DOHH2 (cell line): ENCODE measurements around the gene CTRB1.
"Not testable (repeated sequence)": the region's sequence is repeated elsewhere in the genome, so short reads cannot be mapped to it uniquely, and the experiment has no call there.

Experiments used
- H3F3A ChIP-seq: fragments of 200-600 bp; sonication (generic), shearing (Covaris generic); 2 replicates; pipeline ENCODE4 v1.6.0; 2016; ENCODE audit warnings: antibody characterized with exemption, mild to moderate bottlenecking; ENCODE audit not compliant: control insufficient read depth, insufficient read depth
- H3K27ac ChIP-seq: fragments of 200-600 bp; sonication (generic); 2 replicates; pipeline ENCODE4 v1.5.1; 2014; ENCODE audit warnings: low read depth, mild to moderate bottlenecking, low read length, moderate library complexity
- H3K27me3 ChIP-seq: fragments of 200-600 bp; sonication (generic); 2 replicates; pipeline ENCODE4 v1.6.1; 2014; ENCODE audit warnings: mild to moderate bottlenecking, low read length, mixed read lengths; ENCODE audit not compliant: control insufficient read depth
- H3K36me3 ChIP-seq: fragments of 200-600 bp; sonication (generic); 2 replicates; pipeline ENCODE4 v1.6.1; 2014; ENCODE audit warnings: mild to moderate bottlenecking, low read length, moderate library complexity, mixed read lengths; ENCODE audit not compliant: control insufficient read depth
- H3K4me1 ChIP-seq: fragments of 200-600 bp; sonication (generic); 2 replicates; pipeline ENCODE4 v1.6.1; 2014; ENCODE audit warnings: mild to moderate bottlenecking, low read length, mixed read lengths; ENCODE audit not compliant: control insufficient read depth
- H3K4me2 ChIP-seq: fragments of 200-600 bp; sonication (generic); 2 replicates; pipeline ENCODE4 v1.6.0; 2014; ENCODE audit warnings: mild to moderate bottlenecking, low read length, moderate library complexity
- H3K4me3 ChIP-seq: fragments of 200-600 bp; sonication (generic); 2 replicates; pipeline ENCODE4 v1.5.1; 2014; ENCODE audit warnings: mild to moderate bottlenecking, low read length, mixed read lengths
- H3K79me2 ChIP-seq: fragments of 200-600 bp; sonication (generic); 2 replicates; pipeline ENCODE4 v1.6.1; 2014; ENCODE audit warnings: mild to moderate bottlenecking, low read length, mixed read lengths; ENCODE audit not compliant: control insufficient read depth
- H3K9me2 ChIP-seq: fragments of 200-600 bp; sonication (generic); replicated peaks from 2 replicates; pipeline ENCODE4 v1.6.1; 2014; ENCODE audit warnings: mild to moderate bottlenecking, low read length, mixed read lengths; ENCODE audit not compliant: control insufficient read depth
- H3K9me3 ChIP-seq: fragments of 200-600 bp; sonication (generic); 2 replicates; pipeline ENCODE4 v1.6.1; 2014; ENCODE audit warnings: antibody characterized with exemption, low read length, mixed read lengths; ENCODE audit not compliant: control insufficient read depth, insufficient read depth
- H4K20me1 ChIP-seq: fragments of 200-600 bp; sonication (generic); 2 replicates; pipeline ENCODE4 v1.6.0; 2014; ENCODE audit warnings: low read depth, mild to moderate bottlenecking, antibody characterized with exemption, low read length, moderate library complexity; ENCODE audit not compliant: control insufficient read depth, insufficient read depth
- CTCF ChIP-seq: fragments of 200-600 bp; sonication (generic); IDR thresholded peaks from one replicate; pipeline ENCODE4 v1.5.1; 2014; ENCODE audit warnings: antibody characterized with exemption, mild to moderate bottlenecking, low read depth, low read length; ENCODE audit not compliant: poor library complexity, severe bottlenecking
- EZH2phosphoT487 ChIP-seq: fragments of 200-600 bp; sonication (generic); IDR thresholded peaks from 2 replicates; pipeline ENCODE4 v1.6.1; 2017; ENCODE audit warnings: borderline replicate concordance, mild to moderate bottlenecking, antibody characterized with exemption, low read length, moderate library complexity, mixed read lengths

Gene CTRB1

DNA sequence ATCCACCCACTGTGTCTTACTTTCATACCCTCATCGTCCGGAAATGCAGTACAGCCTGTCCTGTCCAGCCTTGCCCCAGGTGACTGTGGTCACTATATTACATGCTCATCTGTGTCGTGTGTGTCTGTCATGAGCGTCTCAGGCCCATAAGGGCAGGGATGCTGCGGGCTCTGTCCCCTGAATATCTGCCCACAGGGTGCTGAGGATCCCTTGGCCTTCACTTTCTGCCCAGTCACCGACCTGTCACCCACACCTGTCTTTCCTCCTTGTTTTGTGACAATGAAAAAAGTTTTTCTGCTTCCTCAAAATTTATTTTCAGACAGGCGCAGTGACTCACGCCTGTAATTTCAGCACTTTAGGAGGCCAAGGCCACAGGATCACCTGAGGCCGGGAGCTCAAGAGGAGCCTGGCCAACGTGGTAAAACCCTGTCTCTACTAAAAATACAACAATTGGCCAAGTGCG, 1.4 kb upstream of the CTRB1 start:
- Histone ChIP-seq H3K27me3 (no peaks in the 10 kb centered on the region), H3K27ac (no peak overlapping the region), H3K4me2 (no peak overlapping the region), H4K20me1 (no peaks in the 10 kb centered on the region), H3K79me2 (no peaks in the 10 kb centered on the region), H3K36me3 (no peaks in the 10 kb centered on the region), H3F3A (no peaks in the 10 kb centered on the region), H3K9me3 (no peaks in the 10 kb centered on the region), H3K4me1 (no peaks in the 10 kb centered on the region), H3K9me2 (no peaks in the 10 kb centered on the region), H3K4me3 (no peak overlapping the region)
- TF ChIP-seq EZH2phosphoT487 (no peak), CTCF (no peak)

GRCh38 chr16:75219088-75219487, 300 bp downstream of the CTRB1 start:
- Histone ChIP-seq H3K36me3 (no peaks in the 10 kb centered on the region), H3K4me3 (no peak overlapping the region), H3K9me3 (no peaks in the 10 kb centered on the region), H3K79me2 (no peaks in the 10 kb centered on the region), H3K4me2 (no peak overlapping the region), H3K27ac (no peak overlapping the region), H3K9me2 (no peaks in the 10 kb centered on the region), H3F3A (no peaks in the 10 kb centered on the region), H3K27me3 (no peaks in the 10 kb centered on the region), H3K4me1 (no peaks in the 10 kb centered on the region), H4K20me1 (no peaks in the 10 kb centered on the region)
- no peak for TF ChIP-seq CTCF
- TF ChIP-seq EZH2phosphoT487 = no peak

DNA sequence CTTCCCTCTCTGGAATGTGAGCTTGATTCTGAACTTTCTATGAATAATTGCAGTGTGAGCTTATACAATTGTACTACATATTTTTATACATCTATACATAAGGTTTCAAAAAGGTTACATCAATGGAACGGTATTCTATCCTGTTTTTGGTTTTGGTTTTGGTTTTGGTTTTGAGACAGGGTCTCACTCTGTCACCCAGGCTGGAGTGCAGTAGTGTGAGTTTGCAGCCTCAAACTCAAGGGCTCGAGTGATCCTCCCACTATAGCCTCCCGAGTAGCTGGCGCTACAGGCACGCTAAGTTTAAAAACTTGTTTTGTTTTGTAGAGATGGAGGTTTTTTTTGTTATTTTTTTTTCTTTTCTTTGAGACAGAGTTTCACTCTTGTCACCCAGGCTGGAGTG, 1.1 kb downstream of the CTRB1 start:
- TF ChIP-seq EZH2phosphoT487 = no peak
- no peak for TF ChIP-seq CTCF
- no peak overlapping the region for H3K27ac ChIP-seq
- no peaks in the 10 kb centered on the region for H3K27me3 ChIP-seq
- H3K4me2 ChIP-seq = no peak overlapping the region
- no peaks in the 10 kb centered on the region for H3F3A ChIP-seq
- H3K79me2 ChIP-seq = no peaks in the 10 kb centered on the region
- no peak overlapping the region for H3K4me3 ChIP-seq
- no peaks in the 10 kb centered on the region for H3K36me3 ChIP-seq
- H3K4me1 ChIP-seq = no peaks in the 10 kb centered on the region
- H3K9me2 ChIP-seq = no peaks in the 10 kb centered on the region
- H3K9me3 ChIP-seq = no peaks in the 10 kb centered on the region
- no peaks in the 10 kb centered on the region for H4K20me1 ChIP-seq

- no peaks in the 10 kb centered on the region for H4K20me1 ChIP-seq
- no peaks in the 10 kb centered on the region for H3K79me2 ChIP-seq
- no peak overlapping the region for H3K4me3 ChIP-seq
- no peak for TF ChIP-seq CTCF
- TF ChIP-seq EZH2phosphoT487 = no peak
- no peaks in the 10 kb centered on the region for H3K9me3 ChIP-seq
- H3K4me1 ChIP-seq = no peaks in the 10 kb centered on the region
- no peaks in the 10 kb centered on the region for H3K9me2 ChIP-seq
- no peaks in the 10 kb centered on the region for H3K36me3 ChIP-seq
- no peak overlapping the region for H3K27ac ChIP-seq
- no peaks in the 10 kb centered on the region for H3K27me3 ChIP-seq
- no peak overlapping the region for H3K4me2 ChIP-seq
- no peaks in the 10 kb centered on the region for H3F3A ChIP-seq
Measured at GRCh38 chr16:75222271-75222783, 3.5 kb downstream of the CTRB1 start.

- not testable (repeated sequence) for H3K27me3 ChIP-seq, H3K27ac ChIP-seq, H3K4me3 ChIP-seq, H3K79me2 ChIP-seq, H3K9me3 ChIP-seq, H3K36me3 ChIP-seq, H3K4me2 ChIP-seq, H4K20me1 ChIP-seq, H3K4me1 ChIP-seq, H3K9me2 ChIP-seq, H3F3A ChIP-seq
Measured at GRCh38 chr16:75223129-75223528, 4.3 kb downstream of the CTRB1 start.
